ENCODE results near the gene LRRC3B.
A peak's percentile ranks its signal among the peaks of the same experiment; 100 is the strongest.

The LRRC3B gene

DNA sequence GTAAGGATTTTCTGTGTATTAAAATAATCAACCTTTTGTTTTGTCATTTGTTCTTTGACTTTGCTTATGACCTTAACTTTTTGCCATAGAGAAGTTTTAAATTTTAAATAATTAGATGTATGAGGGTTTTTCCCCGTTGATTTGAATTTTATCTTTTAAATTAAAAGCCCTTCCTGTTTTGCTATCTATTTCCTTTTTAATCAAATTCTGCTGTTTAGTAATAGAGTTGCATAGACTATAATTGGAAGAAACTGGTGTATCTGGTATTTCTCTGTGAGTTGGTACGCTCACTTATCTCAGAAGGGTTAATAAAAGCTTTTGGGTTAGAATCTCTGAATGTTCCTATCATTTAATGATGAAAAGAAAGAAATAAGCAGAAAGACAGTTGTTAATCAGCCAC lies 82.2 kb downstream of the LRRC3B start:
- no peak for DNase-seq (ENCODE audit: low read depth in 2 of 3, low spot score in 1 of 3)

DNA sequence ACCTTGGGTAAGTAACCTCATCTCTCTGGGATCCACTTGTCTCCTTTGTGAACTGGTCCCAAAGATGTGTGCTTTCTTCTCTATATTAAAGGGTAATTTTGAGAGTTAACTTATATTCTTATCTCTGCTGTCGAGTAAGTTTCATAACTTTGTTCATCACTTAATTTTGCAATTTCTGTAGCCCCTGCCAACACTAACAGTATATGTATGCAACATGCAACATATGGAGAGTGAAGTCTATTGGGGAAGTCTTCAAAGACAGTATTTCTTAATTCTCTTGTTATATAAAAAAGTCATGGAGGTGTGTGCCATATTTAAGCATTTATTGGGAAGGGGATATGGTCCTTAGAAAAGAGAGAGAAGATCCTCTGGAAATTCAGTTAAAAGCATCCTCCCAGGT lies 85.9 kb downstream of the LRRC3B start:
- no peak for DNase-seq (ENCODE audit: low read depth in 2 of 3, low spot score in 1 of 3)

DNA sequence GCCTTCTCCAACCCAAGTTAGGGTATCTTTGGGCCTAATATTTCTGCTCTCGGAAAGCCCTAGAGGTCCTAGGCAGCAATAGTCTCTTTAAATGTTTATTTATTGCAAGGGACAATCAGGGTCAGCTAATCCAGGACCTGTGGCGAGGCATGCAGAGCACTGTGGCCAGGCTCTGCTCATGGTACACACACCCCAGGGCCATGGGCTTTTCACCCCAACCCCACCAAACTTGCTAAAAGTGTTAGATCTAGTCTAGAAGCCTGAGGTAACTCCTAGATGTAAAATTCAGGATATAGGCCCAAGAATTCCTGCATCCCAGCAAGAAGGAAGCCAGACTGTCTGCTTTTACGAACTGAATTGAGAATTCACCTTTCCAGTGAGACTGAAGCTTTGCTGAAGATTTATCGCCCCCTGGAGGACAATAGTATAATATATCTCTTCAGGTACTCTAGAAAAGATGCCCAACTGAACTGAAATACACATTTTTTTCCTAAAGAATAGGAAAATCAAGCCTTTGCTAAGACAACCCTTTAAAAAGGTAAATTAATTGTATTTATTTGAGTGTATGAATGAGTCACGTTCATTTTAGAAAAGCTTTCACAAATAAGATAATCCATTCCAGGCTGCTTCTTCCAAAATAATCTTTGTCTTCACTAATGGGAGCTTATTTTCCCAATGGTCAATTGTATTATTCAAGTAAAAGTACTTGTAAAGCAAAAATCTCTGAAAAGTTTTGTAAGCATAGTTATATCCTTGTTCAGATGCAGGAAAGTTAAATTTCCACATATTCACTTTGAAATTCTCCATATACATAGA lies 89.8 kb downstream of the LRRC3B start:
- DNase-seq (ENCODE audit: low read depth in 2 of 3, low spot score in 1 of 3) = peak in 1 of 3 donors; percentile 8

DNA sequence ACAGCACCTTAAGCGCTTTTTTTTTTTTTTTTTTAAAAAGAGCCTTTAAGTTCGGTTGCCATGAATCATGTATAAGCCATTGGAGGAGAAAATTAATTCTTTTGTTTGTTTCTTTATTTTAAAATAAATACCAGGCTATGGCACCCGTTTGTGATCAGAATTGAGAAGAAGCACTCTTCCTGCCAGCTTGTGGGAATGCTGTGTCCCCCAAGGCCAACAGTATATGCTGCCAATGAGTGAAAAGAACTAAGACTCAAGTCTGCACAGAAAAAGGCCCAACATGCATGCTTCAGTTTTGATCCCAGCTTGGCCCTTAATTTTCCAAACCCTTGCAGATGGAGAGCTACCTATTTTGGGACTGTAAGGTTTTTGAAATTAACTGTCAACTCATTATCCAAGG lies 90.5 kb downstream of the LRRC3B start:
- no peak for DNase-seq (ENCODE audit: low read depth in 2 of 3, low spot score in 1 of 3)

DNA sequence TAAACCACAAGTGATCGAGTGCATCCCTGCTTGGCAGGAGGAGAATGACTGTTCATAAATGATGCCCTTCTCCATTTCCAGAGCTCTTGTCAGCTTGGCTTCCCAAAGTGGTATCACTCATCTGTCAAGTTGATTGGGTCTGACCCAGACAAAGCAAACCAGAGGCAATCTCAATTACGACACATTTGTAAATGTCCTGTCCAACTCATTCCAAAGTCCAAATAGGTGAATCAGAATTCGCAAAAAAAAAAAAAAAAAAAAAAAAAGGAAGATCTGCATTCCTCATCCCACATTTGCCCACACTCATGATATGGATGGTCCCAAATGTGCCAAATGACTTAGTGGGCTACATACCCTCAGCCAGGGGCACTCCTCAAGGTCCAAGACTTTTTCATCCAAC lies 91.9 kb downstream of the LRRC3B start:
- no peak for DNase-seq (ENCODE audit: low read depth in 2 of 3, low spot score in 1 of 3)

DNA sequence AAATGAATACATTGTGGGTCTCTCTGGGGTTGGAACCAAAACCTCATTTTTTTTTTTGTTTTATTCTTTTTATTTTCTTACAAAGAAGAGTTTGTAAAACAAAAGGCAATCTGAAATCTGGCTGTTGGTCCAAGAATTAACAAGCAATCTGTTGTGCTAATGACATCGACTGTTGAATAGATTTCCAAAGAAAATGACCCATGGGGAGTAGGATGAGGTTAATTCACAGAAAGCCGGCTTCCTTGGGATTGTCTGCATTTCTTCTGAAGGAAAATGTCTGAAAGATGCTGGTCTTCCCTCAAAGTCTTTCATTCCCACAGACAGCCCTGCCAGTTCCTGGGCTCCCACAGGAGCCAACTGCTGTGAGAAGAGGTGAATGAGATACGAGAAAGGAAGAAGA lies 92.9 kb downstream of the LRRC3B start:
- DNase-seq (ENCODE audit: low read depth in 2 of 3, low spot score in 1 of 3) = no peak

DNA sequence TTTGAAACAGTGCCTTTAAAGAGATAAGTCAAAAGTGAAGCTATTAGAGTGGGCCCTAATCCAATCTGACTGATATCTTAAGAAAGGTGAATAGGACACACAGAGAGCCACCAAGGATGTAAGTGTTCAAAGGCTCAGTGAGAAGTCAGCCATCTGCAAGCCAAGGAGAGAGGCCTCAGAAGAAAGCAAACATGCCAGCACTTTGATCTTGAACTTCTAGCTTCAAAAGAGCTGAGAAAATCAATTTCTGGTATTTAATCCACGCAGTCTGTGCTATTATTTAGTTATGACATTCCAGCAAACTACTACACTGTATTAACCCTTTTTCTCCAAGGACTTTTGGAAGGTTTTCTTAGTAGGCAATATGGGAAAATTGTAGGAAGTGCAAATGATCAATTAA lies 95.7 kb downstream of the LRRC3B start:
- no peak for DNase-seq (ENCODE audit: low read depth in 2 of 3, low spot score in 1 of 3)

DNA sequence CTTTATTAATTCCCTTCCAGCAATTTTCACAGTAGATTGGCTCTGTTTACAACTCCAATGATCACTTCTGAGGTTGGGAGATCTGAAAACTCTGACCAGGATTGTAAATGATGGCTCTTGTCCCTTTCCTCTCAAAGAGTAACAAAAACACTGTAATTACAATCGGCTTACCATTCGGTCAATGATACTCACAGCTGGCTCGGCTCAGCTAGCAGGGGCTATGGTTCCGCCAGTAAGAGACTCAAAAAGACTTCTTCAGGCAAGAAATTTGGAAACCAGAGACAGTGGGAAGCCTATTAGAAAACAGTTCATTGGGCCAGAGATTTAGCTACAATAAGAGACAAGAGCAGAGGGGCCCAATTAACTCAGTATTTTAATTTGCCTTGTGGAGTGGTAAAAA lies 96.6 kb downstream of the LRRC3B start:
- DNase-seq (ENCODE audit: low read depth in 2 of 3, low spot score in 1 of 3) = no peak

DNA sequence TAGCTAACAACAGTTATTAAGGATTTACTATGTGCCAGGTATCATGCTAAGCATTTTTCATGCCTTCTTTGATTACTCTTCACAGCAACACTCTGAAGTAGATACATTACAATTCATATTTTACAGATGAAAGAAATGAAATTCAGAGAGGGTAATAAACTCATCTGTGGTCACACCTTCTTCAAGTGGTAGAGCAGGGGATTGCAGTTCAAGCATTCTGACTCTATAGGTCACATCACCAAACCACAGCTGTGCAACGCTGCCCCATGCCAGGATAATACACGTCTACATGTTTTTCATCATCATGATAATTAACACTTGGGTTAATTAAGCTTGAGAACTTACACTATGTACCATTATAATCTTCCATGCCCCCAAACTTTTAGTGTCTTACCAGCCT lies 98.5 kb downstream of the LRRC3B start:
- no peak for DNase-seq (ENCODE audit: low read depth in 2 of 3, low spot score in 1 of 3)

DNA sequence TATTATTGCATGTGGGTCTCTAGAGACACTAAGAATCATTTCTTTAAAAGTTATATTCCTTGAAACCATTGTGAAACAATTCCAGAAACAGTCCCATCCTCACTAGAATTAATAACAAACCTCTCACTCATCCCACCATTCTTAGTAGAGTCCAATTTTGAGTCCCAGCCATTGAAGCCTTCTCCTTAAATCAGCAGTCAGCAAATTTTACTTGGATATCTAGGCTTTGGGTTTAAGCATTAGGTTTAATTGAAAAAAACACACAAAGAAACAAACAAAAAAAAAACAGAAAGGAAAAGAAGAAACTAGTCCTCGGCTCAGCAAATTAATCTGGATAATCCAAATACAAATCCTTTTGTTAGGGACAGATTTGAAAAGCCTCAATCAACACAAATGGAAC lies 109.3 kb downstream of the LRRC3B start:
- DNase-seq (ENCODE audit: low read depth in 2 of 3, low spot score in 1 of 3) = no peak

DNA sequence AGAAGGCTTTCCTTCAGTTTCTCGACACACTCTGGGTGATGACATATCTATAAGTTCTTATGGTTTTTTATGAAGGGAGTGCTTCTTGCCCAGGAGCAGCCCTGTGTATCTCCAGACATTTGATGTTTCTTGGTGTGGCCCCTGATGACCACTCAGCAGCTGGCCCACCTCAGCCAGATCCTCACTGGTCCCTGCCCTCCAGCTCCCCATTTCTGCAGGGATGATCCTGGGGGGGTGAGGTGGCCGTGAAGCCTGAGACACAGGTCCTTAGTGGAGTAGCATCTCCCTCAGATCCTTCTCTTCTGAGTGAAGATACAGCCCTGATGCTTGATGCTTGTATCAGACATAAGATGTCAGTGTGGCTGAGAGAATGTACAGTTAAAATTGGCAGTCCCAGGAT lies 127.7 kb downstream of the LRRC3B start:
- no peak for DNase-seq (ENCODE audit: low read depth in 2 of 3, low spot score in 1 of 3)

DNA sequence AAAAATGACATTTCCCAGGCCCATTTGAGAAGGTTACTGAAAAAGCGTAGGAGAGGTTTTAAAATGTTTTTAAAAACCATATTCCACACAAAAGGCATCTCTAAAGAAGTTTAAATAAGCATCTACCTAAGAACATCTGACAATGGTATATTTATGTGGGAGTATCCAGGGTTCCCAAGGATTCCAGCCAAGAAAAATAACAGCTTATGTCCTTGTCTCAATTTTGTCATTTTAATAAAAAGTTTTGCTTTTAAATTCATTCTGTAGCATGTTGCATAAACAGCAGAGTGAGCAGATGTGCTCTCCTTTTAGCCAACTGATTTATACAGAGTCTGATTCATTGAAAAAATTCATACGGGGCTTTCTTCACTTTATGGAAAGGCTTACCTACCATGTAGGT lies 129.9 kb downstream of the LRRC3B start:
- DNase-seq (ENCODE audit: low read depth in 2 of 3, low spot score in 1 of 3) = no peak

DNA sequence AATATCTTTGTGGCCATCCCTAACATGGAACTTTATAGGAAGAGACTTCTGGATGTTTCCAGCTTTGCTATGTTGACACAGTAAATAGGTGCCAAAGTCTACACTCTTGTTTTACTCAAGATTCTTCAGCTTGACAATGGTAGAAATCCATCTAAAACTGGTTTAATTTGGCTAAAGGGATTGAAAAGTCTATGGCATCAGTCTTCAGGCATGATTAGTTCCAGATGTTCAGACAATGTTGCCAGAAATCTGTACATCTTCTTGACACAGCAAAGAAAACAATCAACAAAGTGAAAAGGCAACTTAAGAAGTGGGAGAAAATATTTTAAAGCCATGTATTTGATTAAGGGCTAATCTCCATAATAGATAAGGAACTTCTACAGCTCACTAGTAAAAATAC lies 130.5 kb downstream of the LRRC3B start:
- DNase-seq (ENCODE audit: low read depth in 2 of 3, low spot score in 1 of 3) = no peak

DNA sequence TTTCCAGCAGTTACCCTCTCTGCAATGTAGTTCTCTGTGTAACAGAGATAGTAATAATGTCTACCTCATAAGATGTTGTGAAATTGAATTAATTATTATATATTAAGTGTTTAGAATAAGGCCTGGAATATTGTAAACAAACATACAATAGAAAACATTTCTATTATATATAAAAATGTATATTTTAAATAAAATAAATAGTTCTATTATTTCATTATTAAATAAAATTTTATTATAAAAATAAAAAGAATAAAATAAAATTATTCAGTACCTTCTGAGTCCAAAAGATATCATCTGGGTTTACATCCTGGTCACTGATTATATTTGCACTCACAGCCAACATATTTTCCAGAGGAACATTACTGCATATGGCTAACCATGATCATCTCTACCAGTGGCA lies 135.4 kb downstream of the LRRC3B start:
- DNase-seq (ENCODE audit: low read depth in 2 of 3, low spot score in 1 of 3) = no peak

Data from stimulated activated CD4-positive, alpha-beta T cell treated with anti-CD3 and anti-CD28 coated beads, Interleukin-12 subunit alpha, Interleukin-12 subunit beta, amount 100 ng/mL, for 48 hours (primary cell).